Measurements from ENCODE around the gene TERB1. TPM values are rescaled to one million over a fixed set of nuclear protein-coding genes. Genes with fewer than 3 reads are reported as not detected.

The TERB1 gene
- total RNA-seq, 4 donors from 2014 or later, result not detected

- H3K4me3 ChIP-seq, result no peak overlapping the region
- DNase-seq, result no peak
- 96 to 99% methylated on average over 2 of the region's 2 CpGs for WGBS, 2 donors
- H3K36me3 ChIP-seq, result no peaks in the 10 kb centered on the region
- intact Hi-C loops (cut with DNase I), result no loop called here
- H3K27me3 ChIP-seq, result no peaks in the 10 kb centered on the region
- H3K27ac ChIP-seq, result no peak overlapping the region
- no peaks in the 10 kb centered on the region for H3K4me1 ChIP-seq
- H3K9me3 ChIP-seq, result no peaks in the 10 kb centered on the region
- TF ChIP-seq POLR2A (IDR thresholded peaks at IDR 0.05) (no peak), CTCF (IDR thresholded peaks at IDR 0.05) (no peak)
These were observed 14.0 kb downstream of the TERB1 start for GRCh38 chr16:66787427-66787826.

DNA sequence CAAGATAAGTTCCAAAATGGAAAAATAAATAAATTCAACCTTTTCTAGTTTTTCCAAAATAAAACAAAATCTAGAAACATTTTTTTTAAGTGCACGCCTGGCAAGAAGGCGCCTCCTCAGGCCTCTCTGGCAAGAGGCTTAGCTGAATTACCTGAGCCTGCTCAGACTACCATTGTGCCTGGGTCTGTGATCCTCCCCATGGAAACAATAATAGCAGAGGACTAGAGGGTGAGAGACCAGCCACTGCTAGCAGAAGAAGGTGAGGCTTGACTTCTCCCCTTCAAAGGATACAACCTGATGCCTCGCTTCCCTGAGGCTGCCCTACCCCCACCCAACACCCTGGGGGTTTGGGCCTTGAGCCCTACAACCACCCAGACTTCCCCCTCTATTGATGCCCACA lies 14.8 kb downstream of the TERB1 start:
- H3K4me1 ChIP-seq, result no peaks in the 10 kb centered on the region
- H3K9me3 ChIP-seq, result no peaks in the 10 kb centered on the region
- H3K36me3 ChIP-seq, result no peaks in the 10 kb centered on the region
- no peaks in the 10 kb centered on the region for H3K27me3 ChIP-seq
- intact Hi-C loops (cut with DNase I), result no loop called here
- H3K27ac ChIP-seq, result no peak overlapping the region
- no peak for DNase-seq
- TF ChIP-seq CTCF (IDR thresholded peaks at IDR 0.05), result no peak
- TF ChIP-seq POLR2A (IDR thresholded peaks at IDR 0.05), result no peak
- 85 to 88% methylated on average over 3 of the region's 3 CpGs for WGBS, 2 donors
- no peak overlapping the region for H3K4me3 ChIP-seq

DNA sequence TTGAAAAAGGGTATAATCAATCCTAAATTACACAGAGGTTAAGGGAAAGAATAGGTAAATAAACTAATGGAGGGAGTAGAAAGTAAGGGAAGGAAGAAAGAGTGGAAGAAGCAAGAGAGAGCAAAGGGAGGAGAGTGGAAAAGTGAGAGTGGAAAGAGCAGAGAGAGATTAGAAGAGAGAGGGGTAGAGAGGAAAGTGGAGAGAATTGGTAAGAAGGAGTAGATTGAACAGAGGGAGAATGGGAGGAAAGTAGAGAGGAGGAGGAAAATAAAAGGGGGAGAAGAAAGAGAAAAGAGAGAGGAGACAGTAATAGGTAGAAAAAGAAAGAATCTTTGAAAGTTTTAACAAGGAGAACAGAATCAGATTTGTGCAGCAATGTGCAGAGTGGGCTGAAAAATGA lies 24.9 kb downstream of the TERB1 start:
- no peak for DNase-seq
- TF ChIP-seq POLR2A (IDR thresholded peaks at IDR 0.05), result no peak
- Histone ChIP-seq H3K27me3 (no peaks in the 10 kb centered on the region), H3K4me1 (no peaks in the 10 kb centered on the region), H3K9me3 (no peaks in the 10 kb centered on the region), H3K27ac (no peak overlapping the region), H3K4me3 (no peak overlapping the region), H3K36me3 (no peaks in the 10 kb centered on the region)
- intact Hi-C loops (cut with DNase I), result no loop called here

- no peak overlapping the region for H3K4me3 ChIP-seq
- H3K4me1 ChIP-seq, result no peaks in the 10 kb centered on the region
- TF ChIP-seq CTCF (IDR thresholded peaks at IDR 0.05) (no peak), POLR2A (IDR thresholded peaks at IDR 0.05) (no peak)
- no peaks in the 10 kb centered on the region for H3K9me3 ChIP-seq
- H3K36me3 ChIP-seq, result no peaks in the 10 kb centered on the region
- no peak for DNase-seq
- intact Hi-C loops (cut with DNase I), result no loop called here
- no peak overlapping the region for H3K27ac ChIP-seq
- WGBS, 2 donors, result 79 to 80% methylated on average over 2 of the region's 2 CpGs
- no peaks in the 10 kb centered on the region for H3K27me3 ChIP-seq
These were observed 26.4 kb downstream of the TERB1 start for GRCh38 chr16:66774981-66775380.

GRCh38 chr16:66758086-66758485 lies 43.3 kb downstream of the TERB1 start:
- Histone ChIP-seq H3K9me3 (no peaks in the 10 kb centered on the region), H3K4me1 (no peaks in the 10 kb centered on the region), H3K4me3 (no peak overlapping the region), H3K36me3 (no peaks in the 10 kb centered on the region), H3K27ac (no peak overlapping the region), H3K27me3 (peaks cover 0 to 3% (median 0%) of the 10 kb centered on the region in 4 donors)
- intact Hi-C loops (cut with DNase I), result no loop called here
- no peak for DNase-seq
- TF ChIP-seq POLR2A (IDR thresholded peaks at IDR 0.05) (no peak), CTCF (IDR thresholded peaks at IDR 0.05) (no peak)

DNA sequence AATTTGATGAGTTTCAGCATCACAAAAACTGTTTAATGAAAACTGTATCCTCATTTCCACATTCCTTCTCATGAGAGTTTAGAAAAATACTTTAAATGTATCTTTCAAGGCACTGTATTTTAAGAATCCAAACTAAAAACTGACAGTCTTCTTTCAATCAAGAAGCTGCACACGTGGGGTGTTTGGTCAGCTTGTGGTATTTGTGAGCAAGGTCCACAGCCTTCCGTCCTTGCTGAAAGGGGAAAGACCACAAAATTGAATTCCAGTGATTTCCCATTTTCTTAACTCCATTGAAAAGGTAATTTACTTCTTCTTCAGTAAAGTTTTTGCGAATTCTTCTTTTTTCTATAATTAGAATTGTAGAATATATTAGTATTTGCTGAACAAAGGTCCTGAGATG lies 46.6 kb downstream of the TERB1 start:
- no peak for TF ChIP-seq CTCF (IDR thresholded peaks at IDR 0.05)
- no peak for TF ChIP-seq POLR2A (IDR thresholded peaks at IDR 0.05)
- H3K4me3 ChIP-seq, result no peak overlapping the region
- DNase-seq, result no peak
- no peaks in the 10 kb centered on the region for H3K36me3 ChIP-seq
- 67 to 73% methylated on average over 3 of the region's 3 CpGs for WGBS, 2 donors
- H3K4me1 ChIP-seq, result peaks cover 12 to 22% (median 12%) of the 10 kb centered on the region in 3 donors
- H3K9me3 ChIP-seq, result no peaks in the 10 kb centered on the region
- no peak overlapping the region for H3K27ac ChIP-seq
- H3K27me3 ChIP-seq, result peaks cover 0 to 3% (median 0%) of the 10 kb centered on the region in 4 donors
- intact Hi-C loops (cut with DNase I), result no loop called here
